CD14-positive monocyte (primary cell): ENCODE measurements around the gene NQO1. TPM values are rescaled to one million over a fixed set of nuclear protein-coding genes. Genes with fewer than 3 reads are reported as not detected.

ENCODE experiments used
- DNase-seq, 3 donors: peaks; one replicate each; pipeline ENCODE4 v3.0.0-alpha.2; 2011 to 2022
- H2AFZ ChIP-seq: 2 replicates; pipeline ENCODE4 v1.6.0; 2012; ENCODE audit warnings: mild to moderate bottlenecking, low read depth, low read length, inconsistent platforms; ENCODE audit not compliant: insufficient read depth, poor library complexity, severe bottlenecking
- H3K27ac ChIP-seq, 2 donors: 1 replicate in 1 of 2; 2 replicates in 1 of 2; pipeline ENCODE4 v1.5.1; 2012 to 2013; ENCODE audit warnings: low read length in 2 of 2, control low read depth in 1 of 2, inconsistent platforms in 1 of 2, low read depth in 1 of 2, mild to moderate bottlenecking in 1 of 2
- H3K27me3 ChIP-seq, 2 donors: one replicate each; pipeline versions ENCODE4 v1.6.0 to v1.6.1; 2011 to 2013; ENCODE audit warnings: low read length in 2 of 2; ENCODE audit not compliant: control insufficient read depth in 2 of 2, insufficient read depth in 2 of 2
- H3K36me3 ChIP-seq, 2 donors: replicated peaks in 1 of 2; 1 replicate in 1 of 2; 2 replicates in 1 of 2; pipeline versions ENCODE4 v1.5.1 to v1.6.1; 2012 to 2013; ENCODE audit warnings: low read length in 2 of 2, control low read depth in 1 of 2, inconsistent platforms in 1 of 2, mild to moderate bottlenecking in 1 of 2; ENCODE audit not compliant: insufficient read depth in 2 of 2, control insufficient read depth in 1 of 2
- H3K4me1 ChIP-seq, 2 donors: 1 replicate in 1 of 2; 2 replicates in 1 of 2; pipeline versions ENCODE4 v1.5.1 to v1.6.1; 2012 to 2013; ENCODE audit warnings: low read length in 2 of 2, control low read depth in 1 of 2, inconsistent platforms in 1 of 2, mild to moderate bottlenecking in 1 of 2, moderate library complexity in 1 of 2; ENCODE audit not compliant: insufficient read depth in 2 of 2, control insufficient read depth in 1 of 2
- H3K4me2 ChIP-seq: replicated peaks from 2 replicates; pipeline ENCODE3; 2012; ENCODE audit warnings: low read length, moderate library complexity, mild to moderate bottlenecking; ENCODE audit not compliant: poor library complexity, severe bottlenecking; ENCODE audit errors: extremely low read depth
- H3K4me3 ChIP-seq, 3 experiments: fragments of 200-600 bp in 1 of 3; sonication (generic) in 1 of 3; replicated peaks in 1 of 3; 1 replicate in 2 of 3; 2 replicates in 1 of 3; pipeline ENCODE4 v1.5.1; 2011 to 2013; ENCODE audit warnings: low read length in 3 of 3, mild to moderate bottlenecking in 3 of 3, control low read depth in 2 of 3, low read depth in 2 of 3, inconsistent platforms in 1 of 3, moderate library complexity in 1 of 3
- H3K79me2 ChIP-seq: 2 replicates; pipeline ENCODE4 v1.6.0; 2012; ENCODE audit warnings: mild to moderate bottlenecking, control low read depth, inconsistent platforms, low read length, moderate library complexity; ENCODE audit not compliant: insufficient read depth
- H3K9ac ChIP-seq: 2 replicates; pipeline ENCODE4 v1.6.0; 2017; ENCODE audit warnings: low read length, mild to moderate bottlenecking; ENCODE audit not compliant: insufficient read depth, poor library complexity, severe bottlenecking
- H3K9me3 ChIP-seq, 2 donors: replicated peaks in 1 of 2; 1 replicate in 1 of 2; 2 replicates in 1 of 2; pipeline versions ENCODE4 v1.5.1 to v1.6.1; 2012 to 2013; ENCODE audit warnings: low read length in 2 of 2, control low read depth in 1 of 2; ENCODE audit not compliant: control insufficient read depth in 1 of 2, insufficient read depth in 1 of 2
- H4K20me1 ChIP-seq: 2 replicates; pipeline ENCODE4 v1.6.0; 2012; ENCODE audit warnings: mild to moderate bottlenecking, low read length, control low read depth, moderate library complexity; ENCODE audit not compliant: insufficient read depth
- H3K27ac Mint-ChIP-seq, 7 donors: one replicate each; pipeline ENCODE4 v1.8.0; 2020; ENCODE audit warnings: mild to moderate bottlenecking in 7 of 7, mixed read lengths in 7 of 7, moderate library complexity in 6 of 7, inconsistent platforms in 2 of 7
- H3K27me3 Mint-ChIP-seq, 3 donors: one replicate each; pipeline ENCODE4 v1.8.0; 2021 to 2022; ENCODE audit warnings: low read depth in 3 of 3, mild to moderate bottlenecking in 3 of 3, mixed read lengths in 3 of 3, moderate library complexity in 3 of 3, inconsistent platforms in 1 of 3
- H3K36me3 Mint-ChIP-seq, 2 donors: one replicate each; pipeline ENCODE4 v1.8.0; 2020; ENCODE audit warnings: mixed read lengths in 2 of 2, inconsistent platforms in 1 of 2, mild to moderate bottlenecking in 1 of 2
- H3K4me1 Mint-ChIP-seq: one replicate; pipeline ENCODE4 v1.8.0; 2020; ENCODE audit warnings: mild to moderate bottlenecking, mixed read lengths
- H3K4me3 Mint-ChIP-seq, 2 donors: one replicate each; pipeline ENCODE4 v1.8.0; 2020; ENCODE audit warnings: mild to moderate bottlenecking in 2 of 2, mixed read lengths in 2 of 2, moderate library complexity in 1 of 2
- H3K9me3 Mint-ChIP-seq, 7 donors: one replicate each; pipeline ENCODE4 v1.8.0; 2020 to 2022; ENCODE audit warnings: mixed read lengths in 7 of 7, mild to moderate bottlenecking in 6 of 7, moderate library complexity in 6 of 7, inconsistent platforms in 2 of 7
- CTCF ChIP-seq: fragments of 200-600 bp; IDR thresholded peaks from one replicate; pipeline ENCODE4 v1.8.0; 2022; ENCODE audit warnings: antibody characterized with exemption, mild to moderate bottlenecking
- WGBS: methylation state at CpG from one replicate; pipeline ENCODE4 v1.1.5; 2013; ENCODE audit warnings: missing lambda C conversion rate; ENCODE audit not compliant: insufficient coverage; 5-methylcytosine and 5-hydroxymethylcytosine counted together
- intact Hi-C, 2 donors: fragments of 100-400 bp; cut with micrococcal nuclease; formaldehyde crosslinking; loops; one replicate each; pipeline versions ENCODE4 v1.15.0 to v1.15.1; 2023
- polyA plus RNA-seq, 3 donors: library from polyadenylated mRNA; depleted of rRNA in 1 of 3; unstranded in 2 of 3; stranded (reverse) in 1 of 3; fragments of 300-500 nt in 2 of 3; fragments of >200 nt in 1 of 3; fragmentation: Illumina TruSeq in 2 of 3; gene quantifications; 1 replicate in 2 of 3; 2 replicates in 1 of 3; pipeline ENCODE4 v1.2.3, GENCODE V29; 2012 to 2021

NQO1 gene
- polyA plus RNA-seq, 3 donors = 0.51 to 3.9 (median 3.0) TPM

GRCh38 chr16:69745232-69745612, 18.9 kb upstream of the NQO1 start:
- H3K9me3 ChIP-seq = no peaks in the 10 kb centered on the region
- H3K9ac ChIP-seq = no peak overlapping the region
- no peak overlapping the region for H2AFZ ChIP-seq
- H3K27me3 ChIP-seq = no peaks in the 10 kb centered on the region
- no peak for TF ChIP-seq CTCF
- no peak for DNase-seq
- no peaks in the 10 kb centered on the region for H3K79me2 ChIP-seq
- intact Hi-C loops = no loop called here
- H3K36me3 ChIP-seq = peaks cover 86 to 99% of the 10 kb centered on the region in 2 donors
- no peaks in the 10 kb centered on the region for H4K20me1 ChIP-seq
- H3K27ac Mint-ChIP-seq = no peak overlapping the region
- no peaks in the 10 kb centered on the region for H3K27me3 Mint-ChIP-seq
- no peak overlapping the region for H3K4me3 ChIP-seq
- H3K36me3 Mint-ChIP-seq = peaks cover 81 to 97% of the 10 kb centered on the region in 2 donors
- H3K4me1 Mint-ChIP-seq = peaks cover 2% of the 10 kb centered on the region
- no peaks in the 10 kb centered on the region for H3K4me1 ChIP-seq
- WGBS = 98% methylated on average over 6 of the region's 11 CpGs
- no peak overlapping the region for H3K27ac ChIP-seq
- no peak overlapping the region for H3K4me3 Mint-ChIP-seq
- H3K4me2 ChIP-seq = no peak overlapping the region
- peaks cover 0 to 4% (median 0%) of the 10 kb centered on the region in 7 donors for H3K9me3 Mint-ChIP-seq

- no peaks in the 10 kb centered on the region for H3K27me3 ChIP-seq
- H3K27ac ChIP-seq = no peak overlapping the region
- Mint-ChIP-seq H3K9me3 (peaks cover 0 to 4% (median 0%) of the 10 kb centered on the region in 7 donors), H3K36me3 (peaks cover 83 to 98% of the 10 kb centered on the region in 2 donors), H3K4me3 (no peak overlapping the region), H3K27me3 (no peaks in the 10 kb centered on the region), H3K4me1 (peaks cover 2% of the 10 kb centered on the region), H3K27ac (peak overlapping the region in 1 of 7 donors; percentile 3)
- H4K20me1 ChIP-seq = no peaks in the 10 kb centered on the region
- no peak overlapping the region for H3K9ac ChIP-seq
- H3K9me3 ChIP-seq = no peaks in the 10 kb centered on the region
- no peak overlapping the region for H3K4me2 ChIP-seq
- no peak overlapping the region for H2AFZ ChIP-seq
- TF ChIP-seq CTCF = no peak
- peaks cover 88 to 99% of the 10 kb centered on the region in 2 donors for H3K36me3 ChIP-seq
- no peak overlapping the region for H3K4me3 ChIP-seq
- H3K4me1 ChIP-seq = no peaks in the 10 kb centered on the region
- DNase-seq = no peak
- no peaks in the 10 kb centered on the region for H3K79me2 ChIP-seq
- intact Hi-C loops = no loop called here
- 98% methylated on average over 29 of the region's 35 CpGs for WGBS
Measured at GRCh38 chr16:69744363-69745231, 18.2 kb upstream of the NQO1 start.
